Mesendoderm (in vitro differentiated cells): ENCODE measurements around the gene ATF3.

Source experiments
- DNase-seq: peaks from one replicate; pipeline ENCODE4 v3.0.0; 2013
- H2AK5ac ChIP-seq: 2 replicates; pipeline ENCODE4 v1.6.1; 2013; ENCODE audit warnings: low read length, inconsistent platforms
- H2BK120ac ChIP-seq: 2 replicates; pipeline ENCODE4 v1.6.1; 2013; ENCODE audit warnings: low read depth, mild to moderate bottlenecking, low read length, moderate library complexity, mixed read lengths
- H2BK15ac ChIP-seq: replicated peaks from 2 replicates; pipeline ENCODE4 v1.6.1; 2013; ENCODE audit warnings: low read depth, mild to moderate bottlenecking, moderate library complexity
- H2BK5ac ChIP-seq: 2 replicates; pipeline ENCODE4 v1.6.1; 2013; ENCODE audit warnings: low read length, inconsistent platforms
- H3K18ac ChIP-seq: 2 replicates; pipeline ENCODE4 v1.6.1; 2013; ENCODE audit warnings: mild to moderate bottlenecking, low read length, mixed read lengths
- H3K23ac ChIP-seq: one replicate; pipeline ENCODE4 v1.6.1; 2013; ENCODE audit warnings: low read length
- H3K27ac ChIP-seq: 2 replicates; pipeline ENCODE4 v1.5.1; 2013; ENCODE audit warnings: low read depth, mild to moderate bottlenecking, inconsistent platforms, low read length, moderate library complexity
- H3K27me3 ChIP-seq: 2 replicates; pipeline ENCODE4 v1.6.1; 2013; ENCODE audit warnings: low read length, control low read depth, mild to moderate bottlenecking, inconsistent platforms; ENCODE audit not compliant: insufficient read depth, poor library complexity
- H3K36me3 ChIP-seq: 2 replicates; pipeline ENCODE4 v1.6.1; 2013; ENCODE audit warnings: low read length, inconsistent platforms; ENCODE audit not compliant: control insufficient read depth, insufficient read depth
- H3K4ac ChIP-seq: one replicate; pipeline ENCODE4 v1.6.1; 2013; ENCODE audit warnings: low read depth, mild to moderate bottlenecking, low read length, moderate library complexity
- H3K4me1 ChIP-seq: 2 replicates; pipeline ENCODE4 v1.6.1; 2013; ENCODE audit warnings: low read depth, low read length, inconsistent platforms; ENCODE audit not compliant: control insufficient read depth
- H3K4me2 ChIP-seq: 2 replicates; pipeline ENCODE4 v1.6.1; 2013; ENCODE audit warnings: low read length
- H3K4me3 ChIP-seq: 2 replicates; pipeline ENCODE4 v1.5.1; 2013; ENCODE audit warnings: mild to moderate bottlenecking, low read length
- H3K56ac ChIP-seq: one replicate; pipeline ENCODE4 v1.6.1; 2013; ENCODE audit warnings: low read length
- H3K79me1 ChIP-seq: 2 replicates; pipeline ENCODE4 v1.6.1; 2013; ENCODE audit warnings: low read length, inconsistent platforms
- H3K79me2 ChIP-seq: 2 replicates; pipeline ENCODE4 v1.6.1; 2013; ENCODE audit warnings: mild to moderate bottlenecking, low read length; ENCODE audit not compliant: control insufficient read depth, insufficient read depth
- H3K9ac ChIP-seq: 2 replicates; pipeline ENCODE4 v1.6.1; 2013; ENCODE audit warnings: low read length, inconsistent platforms
- H4K5ac ChIP-seq: one replicate; pipeline ENCODE4 v1.6.1; 2013; ENCODE audit warnings: low read length
- H4K8ac ChIP-seq: one replicate; pipeline ENCODE4 v1.6.1; 2013; ENCODE audit warnings: low read depth, mild to moderate bottlenecking, control low read depth, low read length, moderate library complexity
- WGBS: extraction: QIAGEN DNeasy Blood & Tissue Kit; methylation state at CpG from one replicate; pipeline ENCODE4 v1.1.7; 2013; ENCODE audit warnings: low lambda C conversion rate, missing lambda C conversion rate; ENCODE audit not compliant: insufficient coverage; ENCODE audit errors: extremely low coverage; 5-methylcytosine and 5-hydroxymethylcytosine counted together

The ATF3 gene

GRCh38 chr1:212644866-212645545 lies 36.4 kb downstream of the ATF3 start:
- no peak overlapping the region for H2AK5ac ChIP-seq
- no CpG with 5 or more reads among the region's 6 CpGs for WGBS
- no peaks in the 10 kb centered on the region for H3K79me2 ChIP-seq

DNA sequence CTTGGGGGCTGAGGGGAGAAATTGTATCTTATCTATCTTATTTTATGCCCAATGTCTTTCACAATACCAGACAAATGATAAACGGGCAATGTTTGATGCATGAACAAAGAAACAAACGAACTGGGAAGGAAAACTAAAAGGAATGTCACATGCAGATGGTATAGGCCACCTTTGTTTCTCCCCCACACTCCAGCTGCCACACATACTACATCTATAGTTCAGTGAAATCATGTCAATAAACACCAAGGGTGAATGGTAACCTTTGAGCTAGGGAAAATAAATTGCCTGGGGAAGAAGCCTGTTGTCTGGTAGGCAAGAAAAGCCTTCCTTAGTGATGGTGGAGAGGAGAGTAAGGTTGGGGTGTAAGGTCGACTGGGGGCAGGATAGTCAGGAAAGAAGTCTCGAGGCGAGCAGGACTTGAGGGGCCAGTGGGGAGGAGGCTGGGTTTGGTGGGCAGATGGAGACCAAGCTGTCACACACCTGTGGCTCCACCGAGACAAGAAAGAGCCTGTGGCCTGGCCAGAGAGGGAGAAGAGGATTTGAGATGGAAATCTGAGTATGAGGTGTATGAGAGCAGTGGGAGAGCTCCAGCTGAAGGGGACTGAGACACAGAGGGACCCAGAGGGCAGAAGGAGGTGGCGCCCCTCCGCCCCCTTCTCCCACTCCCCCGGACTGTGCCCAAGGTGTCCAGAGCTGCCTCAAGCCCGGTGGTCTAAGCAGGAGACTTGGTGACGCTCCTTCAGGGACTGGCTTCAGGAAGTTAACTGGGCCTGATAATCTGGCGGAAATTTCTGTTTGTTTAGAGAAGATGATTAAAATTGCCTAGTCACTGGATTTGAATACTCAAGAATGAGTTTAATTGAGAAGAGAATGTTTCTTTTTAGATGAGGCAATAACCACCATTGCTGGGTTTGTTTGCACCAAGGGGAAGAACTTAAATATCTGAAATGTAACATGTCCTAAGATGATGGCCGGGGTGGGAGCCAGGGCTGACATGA lies 37.3 kb downstream of the ATF3 start:
- Histone ChIP-seq H2BK5ac (no peak overlapping the region), H3K4me1 (no peaks in the 10 kb centered on the region), H2BK120ac (no peak overlapping the region), H3K79me2 (no peaks in the 10 kb centered on the region), H3K27ac (no peak overlapping the region), H3K9ac (no peak overlapping the region), H2BK15ac (no peak overlapping the region), H3K4me2 (no peak overlapping the region), H3K56ac (no peak overlapping the region), H2AK5ac (no peak overlapping the region), H3K18ac (no peak overlapping the region), H3K36me3 (no peaks in the 10 kb centered on the region), H3K79me1 (no peaks in the 10 kb centered on the region), H4K5ac (no peak overlapping the region), H3K4ac (no peak overlapping the region), H3K4me3 (no peak overlapping the region), H3K23ac (no peak overlapping the region), H3K27me3 (no peaks in the 10 kb centered on the region), H4K8ac (no peak overlapping the region)
- DNase-seq, result no peak
- WGBS, result no CpG with 5 or more reads among the region's 13 CpGs

More at GRCh38 chr1:212644866-212645545, 36.4 kb downstream of the ATF3 start:
- Histone ChIP-seq H3K79me1 (no peaks in the 10 kb centered on the region), H3K36me3 (no peaks in the 10 kb centered on the region), H3K23ac (no peak overlapping the region), H3K9ac (no peak overlapping the region), H2BK15ac (no peak overlapping the region), H2BK120ac (no peak overlapping the region), H3K27me3 (no peaks in the 10 kb centered on the region), H2BK5ac (no peak overlapping the region), H3K18ac (no peak overlapping the region), H3K56ac (no peak overlapping the region), H3K4me1 (no peaks in the 10 kb centered on the region), H3K4ac (no peak overlapping the region), H4K8ac (no peak overlapping the region), H3K27ac (no peak overlapping the region), H3K4me3 (no peak overlapping the region), H4K5ac (no peak overlapping the region), H3K4me2 (no peak overlapping the region)
- DNase-seq, result no peak

- Histone ChIP-seq H3K79me2 (no peaks in the 10 kb centered on the region), H2AK5ac (no peak overlapping the region), H3K4me3 (no peak overlapping the region), H3K27ac (no peak overlapping the region), H3K4me2 (no peak overlapping the region), H3K9ac (no peak overlapping the region), H2BK5ac (no peak overlapping the region), H2BK120ac (no peak overlapping the region), H3K4ac (no peak overlapping the region), H3K36me3 (no peaks in the 10 kb centered on the region), H4K5ac (no peak overlapping the region), H2BK15ac (no peak overlapping the region), H3K27me3 (no peaks in the 10 kb centered on the region), H3K79me1 (no peaks in the 10 kb centered on the region), H3K18ac (no peak overlapping the region), H3K4me1 (no peaks in the 10 kb centered on the region), H3K23ac (no peak overlapping the region), H3K56ac (no peak overlapping the region), H4K8ac (no peak overlapping the region)
- no CpG with 5 or more reads among the region's 19 CpGs for WGBS
- DNase-seq, result no peak
Observed at GRCh38 chr1:212646588-212646987, 38.0 kb downstream of the ATF3 start.

- no peak overlapping the region for H3K56ac ChIP-seq
- no peaks in the 10 kb centered on the region for H3K79me1 ChIP-seq
- no peaks in the 10 kb centered on the region for H3K79me2 ChIP-seq
- H3K4me2 ChIP-seq, result no peak overlapping the region
- H2BK15ac ChIP-seq, result no peak overlapping the region
- no peak overlapping the region for H3K18ac ChIP-seq
- no peak overlapping the region for H4K5ac ChIP-seq
- H3K27ac ChIP-seq, result no peak overlapping the region
- H2BK120ac ChIP-seq, result no peak overlapping the region
- WGBS, result no CpG with 5 or more reads among the region's 11 CpGs
- no peaks in the 10 kb centered on the region for H3K4me1 ChIP-seq
- no peak for DNase-seq
- no peak overlapping the region for H2BK5ac ChIP-seq
- no peak overlapping the region for H3K23ac ChIP-seq
- H3K4ac ChIP-seq, result no peak overlapping the region
- H3K27me3 ChIP-seq, result no peaks in the 10 kb centered on the region
- no peak overlapping the region for H2AK5ac ChIP-seq
- H3K9ac ChIP-seq, result no peak overlapping the region
- H4K8ac ChIP-seq, result no peak overlapping the region
- no peak overlapping the region for H3K4me3 ChIP-seq
- no peaks in the 10 kb centered on the region for H3K36me3 ChIP-seq
Observed at GRCh38 chr1:212647004-212647403, 38.4 kb downstream of the ATF3 start.

- no peaks in the 10 kb centered on the region for H3K36me3 ChIP-seq
- no peak overlapping the region for H4K8ac ChIP-seq
- H2BK15ac ChIP-seq, result no peak overlapping the region
- no peak overlapping the region for H2AK5ac ChIP-seq
- no peaks in the 10 kb centered on the region for H3K79me2 ChIP-seq
- no peak overlapping the region for H3K4ac ChIP-seq
- no peak overlapping the region for H3K4me2 ChIP-seq
- no peak for DNase-seq
- no peaks in the 10 kb centered on the region for H3K27me3 ChIP-seq
- H2BK120ac ChIP-seq, result no peak overlapping the region
- no peak overlapping the region for H3K9ac ChIP-seq
- no peak overlapping the region for H2BK5ac ChIP-seq
- no peak overlapping the region for H3K27ac ChIP-seq
- no CpG with 5 or more reads among the region's 3 CpGs for WGBS
- H3K18ac ChIP-seq, result no peak overlapping the region
- H3K4me3 ChIP-seq, result no peak overlapping the region
- H3K23ac ChIP-seq, result no peak overlapping the region
- H3K56ac ChIP-seq, result no peak overlapping the region
- no peak overlapping the region for H4K5ac ChIP-seq
- no peaks in the 10 kb centered on the region for H3K4me1 ChIP-seq
- H3K79me1 ChIP-seq, result no peaks in the 10 kb centered on the region
Observed at GRCh38 chr1:212648431-212648830, 39.9 kb downstream of the ATF3 start.
